ENCODE results near the gene MTLN. TPM values are rescaled to one million over a fixed set of nuclear protein-coding genes. Genes with fewer than 3 reads are reported as not detected.

MTLN gene
- 65.1 and 85.9 TPM in 2 replicates for total RNA-seq

GRCh38 chr2:110211938-110212858 is at the start of gene MTLN:
MTLN (minus strand) TSS chr2:110212547; CDS start chr2:110212525, 22 bp downstream.

GRCh38 chr2:110204408-110205385 is 7.7 kb downstream of the MTLN start, which contains the start of gene NPHP1:
NPHP1 (minus strand) TSS chr2:110205013; CDS start chr2:110204968, 45 bp downstream.

Other genes with a start within 250 kb of the MTLN start
- 41.7 and 67.1 TPM in 2 replicates for gene MALL, start 96.7 kb downstream of the MTLN start, total RNA-seq
- gene NPHP1, start 7.5 kb downstream of the MTLN start, total RNA-seq, result 1.2 and 3.4 TPM in 2 replicates